Testis (tissue), 2 donors: ENCODE results near the gene WLS.

Experiments
- POLR2A ChIP-seq: fragments of 450-650 bp; IDR thresholded peaks from one replicate; pipeline ENCODE4 v1.6.1; 2017; ENCODE audit warnings: antibody characterized with exemption, mild to moderate bottlenecking, moderate library complexity
- TF ChIP-seq, protein P1 (sequence below), 3 experiments: fragments of 450-650 bp in 2 of 3; fragments of 200-600 bp in 1 of 3; sonication (generic) in 1 of 3; IDR thresholded peaks; one replicate each; pipeline ENCODE4 v1.5.1; 2016 to 2019; ENCODE audit warnings: antibody characterized with exemption in 3 of 3, mild to moderate bottlenecking in 2 of 3, moderate library complexity in 1 of 3

DNA sequence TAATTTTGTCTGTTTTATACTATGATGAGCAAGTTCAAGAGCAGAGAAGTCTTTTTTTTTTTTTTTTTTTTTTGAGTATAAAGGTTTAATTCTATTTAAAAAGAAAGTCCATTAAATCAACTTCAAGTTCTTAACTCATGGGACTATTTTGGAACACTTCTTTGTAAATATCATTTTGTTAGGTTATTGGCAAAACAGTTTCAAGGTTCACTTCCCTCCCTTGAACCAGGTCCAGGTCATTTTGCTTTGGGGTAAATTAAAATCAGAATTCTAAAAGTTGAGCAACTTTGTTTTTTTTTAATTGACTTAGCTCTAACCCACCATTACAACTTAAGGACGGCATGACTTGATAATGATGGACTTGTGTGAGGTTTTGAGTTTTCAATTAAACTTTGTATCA, 72.3 kb downstream of the WLS start:
- TF ChIP-seq, protein P1, sequence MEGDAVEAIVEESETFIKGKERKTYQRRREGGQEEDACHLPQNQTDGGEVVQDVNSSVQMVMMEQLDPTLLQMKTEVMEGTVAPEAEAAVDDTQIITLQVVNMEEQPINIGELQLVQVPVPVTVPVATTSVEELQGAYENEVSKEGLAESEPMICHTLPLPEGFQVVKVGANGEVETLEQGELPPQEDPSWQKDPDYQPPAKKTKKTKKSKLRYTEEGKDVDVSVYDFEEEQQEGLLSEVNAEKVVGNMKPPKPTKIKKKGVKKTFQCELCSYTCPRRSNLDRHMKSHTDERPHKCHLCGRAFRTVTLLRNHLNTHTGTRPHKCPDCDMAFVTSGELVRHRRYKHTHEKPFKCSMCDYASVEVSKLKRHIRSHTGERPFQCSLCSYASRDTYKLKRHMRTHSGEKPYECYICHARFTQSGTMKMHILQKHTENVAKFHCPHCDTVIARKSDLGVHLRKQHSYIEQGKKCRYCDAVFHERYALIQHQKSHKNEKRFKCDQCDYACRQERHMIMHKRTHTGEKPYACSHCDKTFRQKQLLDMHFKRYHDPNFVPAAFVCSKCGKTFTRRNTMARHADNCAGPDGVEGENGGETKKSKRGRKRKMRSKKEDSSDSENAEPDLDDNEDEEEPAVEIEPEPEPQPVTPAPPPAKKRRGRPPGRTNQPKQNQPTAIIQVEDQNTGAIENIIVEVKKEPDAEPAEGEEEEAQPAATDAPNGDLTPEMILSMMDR (IDR thresholded peaks at IDR 0.05) = no peak
- TF ChIP-seq POLR2A = no peak
